NT2/D1 (cell line): Measurements from ENCODE around the gene HSD17B14.

Experiments used
- YY1 ChIP-seq: IDR thresholded peaks from 2 replicates; pipeline ENCODE4 v1.6.1; 2011; ENCODE audit not compliant: insufficient read length, insufficient read depth
- ZNF274 ChIP-seq: IDR thresholded peaks from 2 replicates; pipeline ENCODE4 v1.6.1; 2011; ENCODE audit warnings: mild to moderate bottlenecking, low read depth, low read length

DNA sequence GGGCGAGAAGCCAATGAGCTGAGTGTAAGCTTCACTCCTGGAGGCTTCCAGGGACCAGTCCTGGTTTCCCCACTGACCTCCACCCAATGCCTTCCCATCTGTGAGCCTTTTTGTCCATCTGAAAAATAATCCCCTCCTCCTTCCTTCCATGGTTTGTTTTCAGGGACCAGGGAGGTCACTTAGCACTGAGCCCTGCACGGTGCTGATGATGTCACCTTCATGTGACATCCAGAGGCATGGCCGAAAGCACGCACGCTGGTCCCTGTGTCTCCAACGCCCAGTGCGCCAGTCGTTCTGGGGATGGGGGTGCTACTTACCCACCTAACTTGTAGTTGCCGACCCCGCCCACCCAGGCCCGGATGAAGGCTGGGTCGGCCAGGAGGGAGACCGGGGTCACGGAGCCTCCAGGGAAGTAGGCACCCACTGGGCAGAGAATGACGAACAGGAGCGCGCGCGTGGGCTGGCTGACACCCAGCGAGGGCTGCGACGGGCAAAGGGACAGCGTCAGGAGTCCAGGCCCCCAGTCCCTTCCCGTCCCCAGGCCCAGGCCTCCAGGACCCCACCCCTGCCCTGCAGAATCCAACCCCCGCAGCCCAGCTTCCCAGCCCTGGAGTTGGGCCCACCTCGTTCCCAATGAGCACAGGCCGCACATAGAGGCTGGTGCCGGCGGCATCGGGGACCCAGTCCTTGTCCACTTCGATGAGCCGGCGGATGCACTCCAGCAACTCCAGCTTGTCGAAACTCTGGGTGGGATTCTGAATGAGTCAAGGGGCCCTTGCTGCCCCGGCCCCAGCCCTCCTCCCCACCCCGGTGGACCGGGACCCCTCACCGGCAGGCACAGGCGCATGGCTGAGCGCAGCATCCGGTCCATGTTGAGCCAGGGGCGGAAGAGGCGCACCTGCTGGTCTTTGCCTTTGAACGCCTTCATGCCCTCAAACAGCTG is 36.7 kb downstream of the HSD17B14 start:
- TF ChIP-seq YY1 = no peak
- TF ChIP-seq ZNF274 = no peak
